CD4-positive, CD25-positive, alpha-beta regulatory T cell (primary cell): Measurements from ENCODE around the gene PTPRT. TPM values are rescaled to one million over a fixed set of nuclear protein-coding genes. Genes with fewer than 3 reads are reported as not detected.

Source experiments
- ATAC-seq, 2 donors: fragments of 150-1000 bp; cut with Tn5 transposase; one replicate each; pipeline ENCODE4 v1.10.0; 2021; ENCODE audit warnings: low read depth in 2 of 2, moderate number of reproducible peaks in 2 of 2, moderate library complexity in 1 of 2
- DNase-seq, 3 donors: peaks; one replicate each; pipeline versions ENCODE4 v3.0.0 to v3.0.0-alpha.2; 2012 to 2022; ENCODE audit warnings: mixed read lengths in 1 of 3
- H3K27ac ChIP-seq: one replicate; pipeline ENCODE4 v1.7.0; 2013; ENCODE audit warnings: mild to moderate bottlenecking, low read length; ENCODE audit not compliant: insufficient read depth, poor library complexity, severe bottlenecking
- H3K27me3 ChIP-seq: one replicate; pipeline ENCODE4 v1.7.0; 2013; ENCODE audit warnings: low read length; ENCODE audit not compliant: control insufficient read depth, insufficient read depth
- H3K36me3 ChIP-seq: one replicate; pipeline ENCODE4 v1.7.0; 2013; ENCODE audit warnings: mild to moderate bottlenecking, low read length, moderate library complexity; ENCODE audit not compliant: control insufficient read depth, insufficient read depth
- H3K4me1 ChIP-seq: 2 replicates; pipeline ENCODE4 v1.7.0; 2013; ENCODE audit warnings: mild to moderate bottlenecking, low read length; ENCODE audit not compliant: insufficient read depth, control insufficient read depth, poor library complexity, severe bottlenecking
- H3K4me3 ChIP-seq: one replicate; pipeline ENCODE4 v1.7.0; 2013; ENCODE audit warnings: low read depth, mild to moderate bottlenecking, low read length, moderate library complexity
- H3K9me3 ChIP-seq, 2 experiments: 1 replicate in 1 of 2; 2 replicates in 1 of 2; pipeline ENCODE4 v1.7.0; 2013; ENCODE audit warnings: low read length in 2 of 2, mild to moderate bottlenecking in 1 of 2, moderate library complexity in 1 of 2; ENCODE audit not compliant: control insufficient read depth in 2 of 2
- H3K27ac Mint-ChIP-seq, 3 donors: one replicate each; pipeline ENCODE4 v1.8.0; 2020 to 2022; ENCODE audit warnings: mild to moderate bottlenecking in 3 of 3, mixed read lengths in 3 of 3, moderate library complexity in 2 of 3
- H3K27me3 Mint-ChIP-seq: one replicate; pipeline ENCODE4 v1.8.0; 2022; ENCODE audit warnings: mild to moderate bottlenecking, mixed read lengths
- H3K36me3 Mint-ChIP-seq: one replicate; pipeline ENCODE4 v1.8.0; 2020; ENCODE audit warnings: mixed read lengths
- H3K4me1 Mint-ChIP-seq, 4 donors: one replicate each; pipeline ENCODE4 v1.8.0; 2020 to 2022; ENCODE audit warnings: mixed read lengths in 4 of 4, mild to moderate bottlenecking in 1 of 4
- H3K4me3 Mint-ChIP-seq, 4 donors: one replicate each; pipeline ENCODE4 v1.8.0; 2020 to 2022; ENCODE audit warnings: mild to moderate bottlenecking in 4 of 4, mixed read lengths in 4 of 4, moderate library complexity in 3 of 4
- H3K9me3 Mint-ChIP-seq, 7 donors: one replicate each; pipeline ENCODE4 v1.8.0; 2020 to 2022; ENCODE audit warnings: mixed read lengths in 7 of 7, mild to moderate bottlenecking in 3 of 7, moderate library complexity in 2 of 7
- polyA plus RNA-seq, 4 donors: library from polyadenylated mRNA; unstranded; fragments of 300-500 nt; fragmentation: Illumina TruSeq; gene quantifications; one replicate each; pipeline ENCODE4 v1.2.3, GENCODE V29; 2021
- total RNA-seq: library from RNA; stranded (reverse); gene quantifications from one replicate; pipeline ENCODE4 v1.2.3, GENCODE V29; 2022

PTPRT gene
- total and polyA plus RNA-seq, 5 donors from 2014 or later, result not detected

DNA sequence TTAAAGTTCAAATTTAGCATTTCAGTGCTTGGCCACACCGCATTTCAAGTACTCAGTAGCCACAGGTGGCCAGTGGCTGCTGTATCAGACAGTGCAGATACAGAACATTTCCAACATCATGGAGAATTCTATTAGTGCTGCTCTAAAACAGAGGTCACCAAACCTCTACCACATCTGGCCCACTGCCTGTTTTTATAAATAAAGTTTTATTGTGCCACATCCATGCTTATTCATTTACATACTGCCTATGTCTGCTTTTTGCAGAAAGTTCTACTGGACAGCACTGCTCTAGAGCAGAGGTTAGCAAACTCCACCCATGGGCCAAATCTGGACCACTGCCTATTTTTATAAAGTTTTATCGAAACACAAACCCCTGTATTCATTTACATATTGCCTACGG lies 3.7 kb upstream of the PTPRT start:
- Histone ChIP-seq H3K4me3 (no peak overlapping the region), H3K4me1 (no peaks in the 10 kb centered on the region)
- no peaks in the 10 kb centered on the region for H3K36me3 Mint-ChIP-seq

GRCh38 chr20:43191946-43192863 lies 2.5 kb upstream of the PTPRT start:
- H3K4me1 ChIP-seq, result no peaks in the 10 kb centered on the region
- no peak overlapping the region for H3K4me3 ChIP-seq
- no peaks in the 10 kb centered on the region for H3K36me3 ChIP-seq
- H3K27ac ChIP-seq, result no peak overlapping the region
- ATAC-seq (no peak), DNase-seq (no peak)
- H3K27me3 ChIP-seq, result peaks cover 12% of the 10 kb centered on the region
- Mint-ChIP-seq H3K4me3 (no peak overlapping the region), H3K27me3 (peaks cover 37% of the 10 kb centered on the region), H3K4me1 (peaks cover 0 to 11% (median 4%) of the 10 kb centered on the region in 4 donors), H3K36me3 (no peaks in the 10 kb centered on the region), H3K9me3 (peaks cover 0 to 2% (median 0%) of the 10 kb centered on the region in 7 donors), H3K27ac (no peak overlapping the region)
- H3K9me3 ChIP-seq, result no peaks in the 10 kb centered on the region

More for the DNA sequence above, 3.7 kb upstream of the PTPRT start:
- ATAC-seq (no peak), DNase-seq (no peak)
- peaks cover 29% of the 10 kb centered on the region for H3K27me3 Mint-ChIP-seq
- Histone ChIP-seq H3K36me3 (no peaks in the 10 kb centered on the region), H3K9me3 (no peaks in the 10 kb centered on the region), H3K27ac (no peak overlapping the region), H3K27me3 (peaks cover 4% of the 10 kb centered on the region)
- H3K4me3 Mint-ChIP-seq, result no peak overlapping the region
- H3K4me1 Mint-ChIP-seq, result peaks cover 0 to under 1% (median under 1%) of the 10 kb centered on the region in 4 donors
- no peak overlapping the region for H3K27ac Mint-ChIP-seq
- H3K9me3 Mint-ChIP-seq, result peaks cover 0 to 2% (median 0%) of the 10 kb centered on the region in 7 donors

GRCh38 chr20:43191143-43191542 lies 1.4 kb upstream of the PTPRT start:
- H3K36me3 Mint-ChIP-seq, result no peaks in the 10 kb centered on the region
- DNase-seq, result no peak
- H3K4me3 Mint-ChIP-seq, result no peak overlapping the region
- Histone ChIP-seq H3K36me3 (no peaks in the 10 kb centered on the region), H3K4me1 (no peaks in the 10 kb centered on the region), H3K4me3 (no peak overlapping the region), H3K27me3 (peaks cover 12% of the 10 kb centered on the region), H3K27ac (no peak overlapping the region), H3K9me3 (no peaks in the 10 kb centered on the region)
- ATAC-seq, result no peak
- H3K4me1 Mint-ChIP-seq, result peaks cover 0 to 11% (median 4%) of the 10 kb centered on the region in 4 donors
- H3K9me3 Mint-ChIP-seq, result peaks cover 0 to 2% (median 0%) of the 10 kb centered on the region in 7 donors
- H3K27ac Mint-ChIP-seq, result no peak overlapping the region
- peaks cover 44% of the 10 kb centered on the region for H3K27me3 Mint-ChIP-seq

- DNase-seq (no peak), ATAC-seq (no peak)
- Histone ChIP-seq H3K4me3 (no peak overlapping the region), H3K27ac (no peak overlapping the region), H3K4me1 (no peaks in the 10 kb centered on the region), H3K9me3 (no peaks in the 10 kb centered on the region), H3K27me3 (peaks cover 12% of the 10 kb centered on the region), H3K36me3 (no peaks in the 10 kb centered on the region)
- Mint-ChIP-seq H3K27me3 (peaks cover 44% of the 10 kb centered on the region), H3K4me1 (peaks cover 0 to 11% (median 4%) of the 10 kb centered on the region in 4 donors), H3K36me3 (no peaks in the 10 kb centered on the region), H3K9me3 (peaks cover 0 to 2% (median 0%) of the 10 kb centered on the region in 7 donors), H3K27ac (no peak overlapping the region), H3K4me3 (no peak overlapping the region)
These were observed 737 bp upstream of the PTPRT start for GRCh38 chr20:43190332-43190953.

- no peaks in the 10 kb centered on the region for H3K4me1 ChIP-seq
- peaks cover 12% of the 10 kb centered on the region for H3K27me3 ChIP-seq
- H3K4me3 ChIP-seq, result no peak overlapping the region
- Mint-ChIP-seq H3K9me3 (no peaks in the 10 kb centered on the region), H3K27ac (no peak overlapping the region), H3K27me3 (peaks cover 48% of the 10 kb centered on the region), H3K36me3 (no peaks in the 10 kb centered on the region), H3K4me3 (no peak overlapping the region), H3K4me1 (peaks cover 0 to 11% (median 4%) of the 10 kb centered on the region in 4 donors)
- DNase-seq, result no peak
- H3K27ac ChIP-seq, result no peak overlapping the region
- no peaks in the 10 kb centered on the region for H3K9me3 ChIP-seq
- no peaks in the 10 kb centered on the region for H3K36me3 ChIP-seq
- no peak for ATAC-seq
These were observed 699 bp downstream of the PTPRT start for GRCh38 chr20:43188861-43189553.

DNA sequence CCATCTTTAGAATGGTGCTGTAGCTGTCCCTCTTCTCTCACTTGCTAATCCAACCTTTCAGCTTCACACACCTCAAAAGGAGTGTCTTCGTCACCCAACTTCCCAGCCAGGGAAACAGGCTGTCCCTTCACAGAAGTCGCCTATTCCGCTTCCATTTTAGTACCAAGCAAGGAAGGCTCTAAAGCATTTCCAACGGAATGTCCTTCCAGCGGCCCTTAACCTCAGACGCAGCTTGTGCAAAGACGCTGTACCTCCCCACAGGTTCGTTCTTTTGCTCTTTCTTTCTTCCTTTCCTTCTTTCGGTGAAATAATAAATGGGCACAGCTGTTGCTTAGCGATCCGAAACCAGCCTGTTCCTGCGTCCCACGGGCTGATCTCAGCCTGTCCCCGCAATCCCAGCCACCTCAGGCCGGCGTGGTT lies 1.5 kb downstream of the PTPRT start:
- H3K4me1 ChIP-seq, result no peaks in the 10 kb centered on the region
- H3K36me3 Mint-ChIP-seq, result no peaks in the 10 kb centered on the region
- no peak overlapping the region for H3K27ac Mint-ChIP-seq
- peak overlapping the region in 2 of 4 donors; percentile 17 to 26 for H3K4me3 Mint-ChIP-seq
- no peak overlapping the region for H3K27ac ChIP-seq
- no peaks in the 10 kb centered on the region for H3K9me3 Mint-ChIP-seq
- no peaks in the 10 kb centered on the region for H3K36me3 ChIP-seq
- no peak for ATAC-seq
- DNase-seq, result no peak
- H3K4me1 Mint-ChIP-seq, result peaks cover 0 to 11% (median 4%) of the 10 kb centered on the region in 4 donors
- peaks cover 42% of the 10 kb centered on the region for H3K27me3 Mint-ChIP-seq
- no peak overlapping the region for H3K4me3 ChIP-seq
- H3K27me3 ChIP-seq, result peaks cover 12% of the 10 kb centered on the region
- no peaks in the 10 kb centered on the region for H3K9me3 ChIP-seq

- Histone ChIP-seq H3K27ac (no peak overlapping the region), H3K9me3 (no peaks in the 10 kb centered on the region), H3K36me3 (no peaks in the 10 kb centered on the region), H3K4me3 (no peak overlapping the region), H3K4me1 (no peaks in the 10 kb centered on the region), H3K27me3 (peaks cover 12% of the 10 kb centered on the region)
- no peaks in the 10 kb centered on the region for H3K9me3 Mint-ChIP-seq
- peaks cover 0 to 11% (median 4%) of the 10 kb centered on the region in 4 donors for H3K4me1 Mint-ChIP-seq
- peak overlapping the region in 1 of 4 donors; percentile 17 for H3K4me3 Mint-ChIP-seq
- DNase-seq (peak; percentile 15 to 61 (median 26)), ATAC-seq (no peak)
- H3K27ac Mint-ChIP-seq, result no peak overlapping the region
- H3K27me3 Mint-ChIP-seq, result peaks cover 40% of the 10 kb centered on the region
- no peaks in the 10 kb centered on the region for H3K36me3 Mint-ChIP-seq
These were observed 2.1 kb downstream of the PTPRT start for GRCh38 chr20:43187476-43188233.
